ENCODE results near the gene KAT6B. TPM values are rescaled to one million over a fixed set of nuclear protein-coding genes. Genes with fewer than 3 reads are reported as not detected.
"Not testable (repeated sequence)": the region's sequence is repeated elsewhere in the genome, so short reads cannot be mapped to it uniquely, and the experiment has no call there.

KAT6B gene
- total RNA-seq, 2 experiments from 2014 or later = 70.3 to 74.2 TPM

- H3K4me3 ChIP-seq (ENCODE audit: low read length) = no peak overlapping the region
- ChIA-PET CTCF (no interaction called here), POLR2A (no interaction called here)
- H3K27ac ChIP-seq (ENCODE audit: low read depth in 1 of 2, low read length in 2 of 2) = no peak overlapping the region
- ATAC-seq (ENCODE audit: poor library complexity) (no peak), DNase-seq (no peak)
- H3K36me3 ChIP-seq (ENCODE audit: insufficient read depth, low read length) = no peaks in the 10 kb centered on the region
- H3K4me1 ChIP-seq (ENCODE audit: insufficient read depth, low read length) = no peaks in the 10 kb centered on the region
- H3K9me3 Mint-ChIP-seq = no peaks in the 10 kb centered on the region
- no peaks in the 10 kb centered on the region for H3K27me3 Mint-ChIP-seq
- TF ChIP-seq, protein P1, sequence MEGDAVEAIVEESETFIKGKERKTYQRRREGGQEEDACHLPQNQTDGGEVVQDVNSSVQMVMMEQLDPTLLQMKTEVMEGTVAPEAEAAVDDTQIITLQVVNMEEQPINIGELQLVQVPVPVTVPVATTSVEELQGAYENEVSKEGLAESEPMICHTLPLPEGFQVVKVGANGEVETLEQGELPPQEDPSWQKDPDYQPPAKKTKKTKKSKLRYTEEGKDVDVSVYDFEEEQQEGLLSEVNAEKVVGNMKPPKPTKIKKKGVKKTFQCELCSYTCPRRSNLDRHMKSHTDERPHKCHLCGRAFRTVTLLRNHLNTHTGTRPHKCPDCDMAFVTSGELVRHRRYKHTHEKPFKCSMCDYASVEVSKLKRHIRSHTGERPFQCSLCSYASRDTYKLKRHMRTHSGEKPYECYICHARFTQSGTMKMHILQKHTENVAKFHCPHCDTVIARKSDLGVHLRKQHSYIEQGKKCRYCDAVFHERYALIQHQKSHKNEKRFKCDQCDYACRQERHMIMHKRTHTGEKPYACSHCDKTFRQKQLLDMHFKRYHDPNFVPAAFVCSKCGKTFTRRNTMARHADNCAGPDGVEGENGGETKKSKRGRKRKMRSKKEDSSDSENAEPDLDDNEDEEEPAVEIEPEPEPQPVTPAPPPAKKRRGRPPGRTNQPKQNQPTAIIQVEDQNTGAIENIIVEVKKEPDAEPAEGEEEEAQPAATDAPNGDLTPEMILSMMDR (IDR thresholded peaks at IDR 0.05) = no peak
- H3K9me3 ChIP-seq (ENCODE audit: control insufficient read depth in 1 of 2, insufficient read depth in 1 of 2, low read length in 2 of 2) = no peaks in the 10 kb centered on the region
- peaks cover 6% of the 10 kb centered on the region for H3K4me1 Mint-ChIP-seq (ENCODE audit: low read depth)
- intact Hi-C loops (cut with DNase I, micrococcal nuclease) = no loop called here
- H3K27me3 ChIP-seq (ENCODE audit: control insufficient read depth in 1 of 2, insufficient read depth in 2 of 2, low read length in 2 of 2) = no peaks in the 10 kb centered on the region
- no peak overlapping the region for H3K4me3 Mint-ChIP-seq
- no peaks in the 10 kb centered on the region for H3K36me3 Mint-ChIP-seq (ENCODE audit: low read depth)
- H3K27ac Mint-ChIP-seq = no peak overlapping the region
Observed at GRCh38 chr10:74792726-74793125, 33.7 kb upstream of the KAT6B start.

- CTCF ChIA-PET; intact Hi-C loops (cut with DNase I, micrococcal nuclease); H3K4me3 ChIP-seq (ENCODE audit: low read length); H3K27ac ChIP-seq (ENCODE audit: low read depth in 1 of 2, low read length in 2 of 2); H3K4me1 Mint-ChIP-seq (ENCODE audit: low read depth); H3K27me3 ChIP-seq (ENCODE audit: control insufficient read depth in 1 of 2, insufficient read depth in 2 of 2, low read length in 2 of 2); H3K27me3 Mint-ChIP-seq; H3K4me3 Mint-ChIP-seq; H3K36me3 ChIP-seq (ENCODE audit: insufficient read depth, low read length); H3K27ac Mint-ChIP-seq; DNase-seq; H3K36me3 Mint-ChIP-seq (ENCODE audit: low read depth); POLR2A ChIA-PET; ATAC-seq (ENCODE audit: poor library complexity); H3K9me3 Mint-ChIP-seq; H3K9me3 ChIP-seq (ENCODE audit: control insufficient read depth in 1 of 2, insufficient read depth in 1 of 2, low read length in 2 of 2); H3K4me1 ChIP-seq (ENCODE audit: insufficient read depth, low read length): not testable (repeated sequence)
Observed at GRCh38 chr10:74793240-74793639, 33.2 kb upstream of the KAT6B start.

DNA sequence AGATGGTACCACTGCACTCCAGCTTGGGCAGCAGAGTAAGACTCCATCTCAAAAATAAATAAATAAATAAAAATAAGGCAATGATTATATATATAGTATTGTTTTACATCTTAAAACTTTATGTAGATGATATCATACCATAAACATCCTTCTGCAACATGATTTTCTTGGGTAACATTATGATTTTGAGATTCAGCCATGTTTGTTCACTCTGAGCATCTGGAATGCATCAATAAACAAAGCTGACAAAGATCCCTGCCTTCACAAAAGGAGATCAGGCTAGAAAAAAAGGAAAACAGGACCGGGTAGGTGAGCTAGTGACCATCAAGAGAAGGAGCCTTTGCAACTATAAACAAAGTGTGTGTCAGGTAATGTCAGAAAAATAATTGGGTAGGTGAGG is 31.9 kb upstream of the KAT6B start:
- ChIA-PET POLR2A (no interaction called here), CTCF (no interaction called here)
- Histone ChIP-seq H3K9me3 (ENCODE audit: control insufficient read depth in 1 of 2, insufficient read depth in 1 of 2, low read length in 2 of 2) (no peaks in the 10 kb centered on the region), H3K36me3 (ENCODE audit: insufficient read depth, low read length) (no peaks in the 10 kb centered on the region), H3K4me3 (ENCODE audit: low read length) (no peak overlapping the region), H3K27me3 (ENCODE audit: control insufficient read depth in 1 of 2, insufficient read depth in 2 of 2, low read length in 2 of 2) (no peaks in the 10 kb centered on the region), H3K4me1 (ENCODE audit: insufficient read depth, low read length) (no peaks in the 10 kb centered on the region), H3K27ac (ENCODE audit: low read depth in 1 of 2, low read length in 2 of 2) (no peak overlapping the region)
- intact Hi-C loops (cut with DNase I, micrococcal nuclease) = no loop called here
- H3K4me1 Mint-ChIP-seq (ENCODE audit: low read depth) = peaks cover 6% of the 10 kb centered on the region
- DNase-seq (no peak), ATAC-seq (ENCODE audit: poor library complexity) (no peak)
- H3K36me3 Mint-ChIP-seq (ENCODE audit: low read depth) = no peaks in the 10 kb centered on the region
- no peak overlapping the region for H3K27ac Mint-ChIP-seq
- no peaks in the 10 kb centered on the region for H3K9me3 Mint-ChIP-seq
- H3K4me3 Mint-ChIP-seq = no peak overlapping the region
- TF ChIP-seq, protein P1 (IDR thresholded peaks at IDR 0.05) = no peak
- H3K27me3 Mint-ChIP-seq = no peaks in the 10 kb centered on the region

DNA sequence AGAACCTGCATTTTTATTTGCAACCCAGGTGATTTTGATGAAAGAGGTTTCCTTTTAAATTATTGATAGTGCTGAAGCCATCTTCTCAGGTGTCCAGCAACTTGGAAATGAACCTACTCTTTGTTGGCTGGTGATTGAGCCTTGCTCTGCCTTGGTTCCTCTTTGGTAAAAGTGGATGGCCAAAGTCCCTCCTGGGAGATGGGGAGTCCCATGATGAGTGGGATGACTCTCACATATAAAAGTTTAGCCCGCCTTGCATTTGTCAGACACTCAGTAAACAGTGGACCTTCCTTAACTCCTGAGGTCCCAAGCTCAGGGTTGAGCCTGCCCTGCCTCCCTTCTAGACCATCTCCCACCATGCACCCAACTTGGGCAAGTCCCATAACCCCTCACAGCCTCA is 28.9 kb upstream of the KAT6B start:
- Histone ChIP-seq H3K9me3 (ENCODE audit: control insufficient read depth in 1 of 2, insufficient read depth in 1 of 2, low read length in 2 of 2) (no peaks in the 10 kb centered on the region), H3K36me3 (ENCODE audit: insufficient read depth, low read length) (no peaks in the 10 kb centered on the region), H3K27me3 (ENCODE audit: control insufficient read depth in 1 of 2, insufficient read depth in 2 of 2, low read length in 2 of 2) (no peaks in the 10 kb centered on the region), H3K4me3 (ENCODE audit: low read length) (no peak overlapping the region), H3K4me1 (ENCODE audit: insufficient read depth, low read length) (no peaks in the 10 kb centered on the region), H3K27ac (ENCODE audit: low read depth in 1 of 2, low read length in 2 of 2) (no peak overlapping the region)
- H3K4me3 Mint-ChIP-seq = no peak overlapping the region
- TF ChIP-seq, protein P1 (IDR thresholded peaks at IDR 0.05) = no peak
- ChIA-PET POLR2A (no interaction called here), CTCF (no interaction called here)
- no peaks in the 10 kb centered on the region for H3K27me3 Mint-ChIP-seq
- no peaks in the 10 kb centered on the region for H3K9me3 Mint-ChIP-seq
- intact Hi-C loops (cut with DNase I, micrococcal nuclease) = no loop called here
- no peak for ATAC-seq (ENCODE audit: poor library complexity)
- H3K4me1 Mint-ChIP-seq (ENCODE audit: low read depth) = peaks cover 6% of the 10 kb centered on the region
- H3K27ac Mint-ChIP-seq = no peak overlapping the region
- DNase-seq = no peak
- no peaks in the 10 kb centered on the region for H3K36me3 Mint-ChIP-seq (ENCODE audit: low read depth)

Data from CD4-positive, alpha-beta T cell (primary cell).